Measurements from ENCODE around the gene NAP1L1.

NAP1L1 gene

DNA sequence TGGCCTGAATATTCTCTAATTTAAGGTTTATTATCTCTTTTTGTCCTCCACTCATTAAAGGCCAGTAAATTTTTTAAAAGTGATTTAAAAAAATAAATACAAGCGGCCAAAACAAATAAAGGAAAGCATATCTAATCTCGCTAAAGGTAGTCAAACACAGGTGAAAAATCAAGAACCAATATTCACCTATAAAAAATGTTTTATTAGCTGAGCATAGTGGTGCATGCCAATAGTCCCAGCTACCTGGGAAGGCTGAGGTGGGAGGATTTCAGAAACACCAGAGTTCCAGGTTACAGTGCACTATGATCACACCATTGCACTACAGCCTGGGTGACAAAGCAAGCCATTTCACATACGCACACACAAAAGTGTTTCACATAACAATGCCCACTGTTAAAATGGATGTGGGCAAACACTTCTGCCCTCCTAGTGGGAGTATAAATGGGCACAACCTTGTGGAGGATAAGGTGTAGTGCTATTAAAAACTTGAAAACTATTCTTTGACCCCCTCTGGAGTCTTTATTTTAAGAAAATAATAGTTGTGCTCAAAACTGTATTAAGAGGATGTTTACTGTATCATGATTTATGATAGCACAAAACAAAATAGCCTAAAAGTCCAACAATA lies 32.7 kb upstream of the NAP1L1 start:
- no peaks in the 10 kb centered on the region for H3K27me3 ChIP-seq (ENCODE audit: insufficient read depth, poor library complexity, severe bottlenecking)
- TF ChIP-seq GABPA (IDR thresholded peaks at IDR 0.05; ENCODE audit: low read depth): no peak
- no peak for TF ChIP-seq SPI1 (IDR thresholded peaks at IDR 0.05; ENCODE audit: borderline replicate concordance, low read depth)
- TF ChIP-seq, protein P1, sequence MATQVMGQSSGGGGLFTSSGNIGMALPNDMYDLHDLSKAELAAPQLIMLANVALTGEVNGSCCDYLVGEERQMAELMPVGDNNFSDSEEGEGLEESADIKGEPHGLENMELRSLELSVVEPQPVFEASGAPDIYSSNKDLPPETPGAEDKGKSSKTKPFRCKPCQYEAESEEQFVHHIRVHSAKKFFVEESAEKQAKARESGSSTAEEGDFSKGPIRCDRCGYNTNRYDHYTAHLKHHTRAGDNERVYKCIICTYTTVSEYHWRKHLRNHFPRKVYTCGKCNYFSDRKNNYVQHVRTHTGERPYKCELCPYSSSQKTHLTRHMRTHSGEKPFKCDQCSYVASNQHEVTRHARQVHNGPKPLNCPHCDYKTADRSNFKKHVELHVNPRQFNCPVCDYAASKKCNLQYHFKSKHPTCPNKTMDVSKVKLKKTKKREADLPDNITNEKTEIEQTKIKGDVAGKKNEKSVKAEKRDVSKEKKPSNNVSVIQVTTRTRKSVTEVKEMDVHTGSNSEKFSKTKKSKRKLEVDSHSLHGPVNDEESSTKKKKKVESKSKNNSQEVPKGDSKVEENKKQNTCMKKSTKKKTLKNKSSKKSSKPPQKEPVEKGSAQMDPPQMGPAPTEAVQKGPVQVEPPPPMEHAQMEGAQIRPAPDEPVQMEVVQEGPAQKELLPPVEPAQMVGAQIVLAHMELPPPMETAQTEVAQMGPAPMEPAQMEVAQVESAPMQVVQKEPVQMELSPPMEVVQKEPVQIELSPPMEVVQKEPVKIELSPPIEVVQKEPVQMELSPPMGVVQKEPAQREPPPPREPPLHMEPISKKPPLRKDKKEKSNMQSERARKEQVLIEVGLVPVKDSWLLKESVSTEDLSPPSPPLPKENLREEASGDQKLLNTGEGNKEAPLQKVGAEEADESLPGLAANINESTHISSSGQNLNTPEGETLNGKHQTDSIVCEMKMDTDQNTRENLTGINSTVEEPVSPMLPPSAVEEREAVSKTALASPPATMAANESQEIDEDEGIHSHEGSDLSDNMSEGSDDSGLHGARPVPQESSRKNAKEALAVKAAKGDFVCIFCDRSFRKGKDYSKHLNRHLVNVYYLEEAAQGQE (IDR thresholded peaks at IDR 0.05; ENCODE audit: insufficient replicate concordance, low read depth): no peak
- TF ChIP-seq, protein P2, sequence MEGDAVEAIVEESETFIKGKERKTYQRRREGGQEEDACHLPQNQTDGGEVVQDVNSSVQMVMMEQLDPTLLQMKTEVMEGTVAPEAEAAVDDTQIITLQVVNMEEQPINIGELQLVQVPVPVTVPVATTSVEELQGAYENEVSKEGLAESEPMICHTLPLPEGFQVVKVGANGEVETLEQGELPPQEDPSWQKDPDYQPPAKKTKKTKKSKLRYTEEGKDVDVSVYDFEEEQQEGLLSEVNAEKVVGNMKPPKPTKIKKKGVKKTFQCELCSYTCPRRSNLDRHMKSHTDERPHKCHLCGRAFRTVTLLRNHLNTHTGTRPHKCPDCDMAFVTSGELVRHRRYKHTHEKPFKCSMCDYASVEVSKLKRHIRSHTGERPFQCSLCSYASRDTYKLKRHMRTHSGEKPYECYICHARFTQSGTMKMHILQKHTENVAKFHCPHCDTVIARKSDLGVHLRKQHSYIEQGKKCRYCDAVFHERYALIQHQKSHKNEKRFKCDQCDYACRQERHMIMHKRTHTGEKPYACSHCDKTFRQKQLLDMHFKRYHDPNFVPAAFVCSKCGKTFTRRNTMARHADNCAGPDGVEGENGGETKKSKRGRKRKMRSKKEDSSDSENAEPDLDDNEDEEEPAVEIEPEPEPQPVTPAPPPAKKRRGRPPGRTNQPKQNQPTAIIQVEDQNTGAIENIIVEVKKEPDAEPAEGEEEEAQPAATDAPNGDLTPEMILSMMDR (IDR thresholded peaks at IDR 0.05; ENCODE audit: insufficient read depth, low read length): no peak
- no peak for TF ChIP-seq POLR2AphosphoS5 (IDR thresholded peaks at IDR 0.05; ENCODE audit: low read depth)
- H3K4me3 ChIP-seq (replicated peaks; ENCODE audit: insufficient read depth, low read length): no peak overlapping the region
- DNase-seq (ENCODE audit: low read depth in 1 of 2, low spot score in 1 of 2): no peak
- H3K27ac ChIP-seq (replicated peaks): no peak overlapping the region

DNA sequence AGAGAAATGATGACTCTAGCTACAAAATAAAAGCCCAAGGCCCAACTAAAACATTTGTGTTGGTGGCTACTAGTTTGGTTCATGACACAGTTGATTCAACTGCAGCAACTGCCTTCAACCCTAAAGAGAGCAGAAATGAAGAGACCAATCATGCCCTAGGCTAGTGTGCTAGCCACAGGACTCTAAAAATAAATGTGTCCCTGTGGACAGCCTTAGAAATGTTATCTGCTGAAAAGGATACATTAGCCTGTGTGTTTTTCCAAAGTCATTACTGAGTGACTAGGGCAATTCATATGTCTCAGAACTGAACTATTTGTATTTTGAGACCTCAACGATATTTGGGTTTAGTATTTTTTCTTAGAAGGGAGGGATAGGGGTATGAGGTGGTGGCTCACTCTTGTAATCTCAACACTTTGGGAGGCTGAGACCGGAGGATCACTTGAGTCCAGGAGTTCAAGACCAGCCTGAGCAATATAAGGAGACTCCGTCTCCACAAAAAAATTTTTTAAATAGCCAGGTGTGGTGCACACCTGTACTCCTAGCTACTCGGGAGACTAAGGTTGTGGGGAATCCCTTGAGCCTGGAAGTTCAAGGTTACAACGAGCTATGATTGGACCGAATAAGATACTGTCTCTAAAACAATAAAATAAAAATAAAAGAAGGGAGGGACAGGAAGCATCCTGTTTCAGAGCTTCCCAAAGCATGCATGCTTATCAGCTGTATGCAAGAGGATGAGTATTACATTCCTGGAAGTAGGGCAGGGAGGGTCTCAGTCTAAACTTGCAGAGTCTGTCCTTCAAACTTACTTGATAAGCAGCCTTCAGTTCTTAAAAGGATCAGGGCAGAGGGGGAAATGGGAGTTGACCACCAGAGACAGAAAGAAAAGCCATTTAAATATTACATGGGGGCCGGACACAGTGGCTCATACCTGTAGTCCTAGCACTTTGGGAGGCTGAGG lies 29.6 kb upstream of the NAP1L1 start:
- no peaks in the 10 kb centered on the region for H3K27me3 ChIP-seq (ENCODE audit: insufficient read depth, poor library complexity, severe bottlenecking)
- no peak for DNase-seq (ENCODE audit: low read depth in 1 of 2, low spot score in 1 of 2)
- TF ChIP-seq, protein P2 (IDR thresholded peaks at IDR 0.05; ENCODE audit: insufficient read depth, low read length): no peak
- no peak for TF ChIP-seq SPI1 (IDR thresholded peaks at IDR 0.05; ENCODE audit: borderline replicate concordance, low read depth)
- no peak for TF ChIP-seq GABPA (IDR thresholded peaks at IDR 0.05; ENCODE audit: low read depth)
- TF ChIP-seq POLR2AphosphoS5 (IDR thresholded peaks at IDR 0.05; ENCODE audit: low read depth): no peak
- TF ChIP-seq, protein P1 (IDR thresholded peaks at IDR 0.05; ENCODE audit: insufficient replicate concordance, low read depth): no peak

DNA sequence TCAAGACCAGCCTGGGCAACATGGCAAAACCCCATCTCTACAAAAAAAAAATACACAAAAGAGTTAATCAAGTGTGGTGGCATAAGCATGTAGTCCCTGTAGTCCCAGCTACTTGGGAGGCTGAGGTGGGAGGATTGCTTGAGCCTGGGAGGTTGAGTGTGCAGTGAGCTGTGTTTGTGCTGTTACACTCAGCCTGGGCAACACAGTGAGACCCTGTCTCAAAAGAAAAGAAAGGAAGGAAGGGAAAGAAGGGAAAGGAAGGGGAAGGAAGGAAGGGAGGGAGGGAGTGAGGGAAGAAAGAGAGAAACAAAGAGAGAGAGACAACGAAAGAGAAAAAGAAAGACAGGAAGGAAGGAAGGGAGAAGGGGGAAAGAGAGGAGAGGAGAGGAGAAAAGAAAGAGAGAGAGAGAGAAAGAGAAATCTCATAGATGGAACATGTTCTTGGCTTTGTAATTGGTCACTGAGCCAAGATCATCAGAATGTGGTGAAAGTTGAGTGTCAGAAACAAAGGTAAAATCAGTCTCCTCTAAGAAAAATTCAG lies 26.8 kb upstream of the NAP1L1 start:
- no peak for DNase-seq (ENCODE audit: low read depth in 1 of 2, low spot score in 1 of 2)
- H3K27me3 ChIP-seq (ENCODE audit: insufficient read depth, poor library complexity, severe bottlenecking): no peaks in the 10 kb centered on the region
- no peak overlapping the region for H3K4me3 ChIP-seq (replicated peaks; ENCODE audit: insufficient read depth, low read length)
- no peak for TF ChIP-seq SPI1 (IDR thresholded peaks at IDR 0.05; ENCODE audit: borderline replicate concordance, low read depth)
- TF ChIP-seq, protein P2 (IDR thresholded peaks at IDR 0.05; ENCODE audit: insufficient read depth, low read length): no peak
- TF ChIP-seq GABPA (IDR thresholded peaks at IDR 0.05; ENCODE audit: low read depth): no peak
- no peak for TF ChIP-seq POLR2AphosphoS5 (IDR thresholded peaks at IDR 0.05; ENCODE audit: low read depth)
- TF ChIP-seq, protein P1 (IDR thresholded peaks at IDR 0.05; ENCODE audit: insufficient replicate concordance, low read depth): no peak
- H3K27ac ChIP-seq (replicated peaks): no peak overlapping the region

More for the DNA sequence above, 29.6 kb upstream of the NAP1L1 start:
- no peak overlapping the region for H3K27ac ChIP-seq (replicated peaks)
- no peak overlapping the region for H3K4me3 ChIP-seq (replicated peaks; ENCODE audit: insufficient read depth, low read length)
